ENCODE results near the gene PPP2CA. TPM values are rescaled to one million over a fixed set of nuclear protein-coding genes. Genes with fewer than 3 reads are reported as not detected.
A peak's percentile ranks its signal among the peaks of the same experiment; 100 is the strongest.

PPP2CA gene
- total and polyA plus RNA-seq, 2 of the 4 experiments (the other 2 are of a cell fraction): 70.6 to 73.6 TPM

- TF ChIP-seq POLR2A (IDR thresholded peaks at IDR 0.05; ENCODE audit: low read depth, low read length): peak; percentile 78; the same call in 1 of the 2 replicates
- peak; percentile 99 for TF ChIP-seq CHD1 (IDR thresholded peaks at IDR 0.05; ENCODE audit: low read depth, low read length)
- peak; percentile 38; the same call in 1 of the 2 replicates for TF ChIP-seq MAFK (IDR thresholded peaks at IDR 0.05; ENCODE audit: low read depth, low read length)
- TF ChIP-seq CEBPB (IDR thresholded peaks at IDR 0.05; ENCODE audit: low read depth, low read length): no peak
Measured at GRCh38 chr5:134224888-134225779, 739 bp downstream of the PPP2CA start (continued).

Measured in IMR-90 (cell line).